Hippocampal formation (tissue), 2 donors: ENCODE measurements around the gene CCSER1.

ENCODE experiments used
- DNase-seq, 2 donors: peaks; one replicate each; lab custom pipeline; 2025; lab: John Stamatoyannopoulos, UW

CCSER1 gene

DNA sequence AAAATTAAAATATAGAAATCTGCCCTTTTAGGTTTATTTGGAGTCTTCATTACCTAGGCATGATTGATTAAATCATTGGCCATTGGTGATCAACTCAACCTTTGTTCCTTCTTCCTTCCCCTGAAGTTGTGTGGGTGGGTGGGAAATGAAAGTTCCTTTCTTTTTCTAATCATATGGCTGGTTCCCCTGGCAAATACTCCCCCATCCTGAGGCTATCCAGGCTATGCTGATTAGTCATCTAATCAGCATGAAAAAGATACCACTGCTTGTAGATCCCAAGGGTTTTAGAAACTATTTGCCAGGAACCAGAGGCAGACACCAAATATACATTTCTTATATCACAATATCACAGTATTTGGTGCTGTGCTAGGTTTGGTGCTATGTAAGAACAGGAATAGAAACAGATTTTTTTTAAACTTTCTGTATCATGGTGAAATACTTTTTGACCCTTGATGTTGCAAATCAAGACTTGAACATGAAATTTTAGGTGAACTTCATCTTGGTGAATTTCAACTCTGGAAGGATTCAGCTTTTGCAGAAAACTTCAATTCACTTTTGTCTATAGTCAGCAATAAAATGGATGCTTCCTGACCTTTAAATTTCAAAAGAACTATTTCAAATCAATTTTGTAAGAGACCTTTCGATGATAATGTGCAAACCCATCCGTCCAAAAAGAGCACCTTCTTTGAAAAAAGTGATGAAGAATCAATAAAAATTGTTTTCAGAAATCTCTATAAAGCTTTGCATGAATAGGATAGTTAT is 71.1 kb downstream of the CCSER1 start:
- DNase-seq: no peak

DNA sequence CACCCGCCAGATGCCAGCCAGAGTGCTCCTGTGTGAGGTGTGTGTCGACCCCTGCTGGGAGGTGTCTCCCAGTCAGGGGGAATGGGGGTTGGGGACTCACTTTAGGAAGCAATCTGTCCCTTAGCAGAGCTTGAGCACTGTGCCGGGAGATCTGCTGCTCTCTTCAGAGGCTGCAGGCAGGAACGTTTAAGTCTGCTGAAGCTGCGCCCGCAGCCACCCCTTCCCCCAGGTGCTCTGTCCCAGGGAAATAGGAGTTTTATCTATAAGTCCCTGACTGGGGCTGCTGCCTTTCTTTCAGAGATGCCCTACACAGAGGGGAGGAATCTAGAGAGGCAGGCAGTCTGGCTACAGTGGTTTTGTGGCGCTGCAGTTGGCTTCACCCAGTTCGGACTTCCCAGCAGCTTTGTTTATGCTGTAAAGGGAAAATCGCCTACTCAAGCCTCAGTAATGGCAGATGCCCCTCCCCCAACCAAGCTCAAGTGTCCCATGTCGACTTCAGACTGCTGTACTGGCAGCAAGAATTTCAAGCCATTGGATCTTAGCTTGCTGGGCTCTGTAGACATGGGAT is 80.8 kb downstream of the CCSER1 start:
- DNase-seq: no peak

DNA sequence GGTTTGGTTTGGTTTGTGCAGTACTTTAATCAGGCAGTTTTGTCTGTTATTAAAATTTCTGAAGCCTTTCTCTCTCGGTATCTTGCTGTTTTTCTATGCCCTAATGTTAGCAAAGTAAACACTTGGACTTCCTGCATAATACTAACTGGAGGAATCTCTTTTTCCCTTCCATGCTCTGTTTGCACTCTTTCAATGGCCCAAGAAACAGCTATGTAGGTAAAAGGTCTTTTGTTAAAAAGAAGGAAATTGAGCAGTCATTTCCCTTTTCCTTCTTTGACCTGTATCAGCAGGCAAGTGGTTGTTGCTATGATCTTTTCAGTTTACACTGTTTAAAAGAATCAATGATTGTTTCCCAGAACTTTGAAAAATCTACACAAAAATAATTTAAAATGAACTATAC is 82.7 kb downstream of the CCSER1 start:
- no peak for DNase-seq

DNA sequence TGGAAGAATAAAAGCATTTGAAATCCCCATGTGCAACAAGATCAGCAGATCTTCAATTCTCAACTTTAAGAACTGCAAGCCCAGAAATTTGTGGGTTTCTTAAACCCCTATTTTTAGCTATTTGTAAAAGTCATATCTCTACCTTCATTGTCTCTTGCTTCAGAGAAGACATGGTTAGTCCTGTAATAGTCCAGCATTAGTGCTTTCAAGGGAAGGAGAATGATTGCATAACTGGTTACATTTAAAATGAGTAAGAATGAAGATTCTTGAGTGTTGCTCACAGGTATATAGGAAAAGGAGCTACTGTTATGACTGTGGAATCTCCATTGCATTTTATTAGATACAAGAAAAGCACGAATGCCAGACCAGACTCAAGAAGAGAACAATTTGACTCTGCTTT is 84.0 kb downstream of the CCSER1 start:
- no peak for DNase-seq

DNA sequence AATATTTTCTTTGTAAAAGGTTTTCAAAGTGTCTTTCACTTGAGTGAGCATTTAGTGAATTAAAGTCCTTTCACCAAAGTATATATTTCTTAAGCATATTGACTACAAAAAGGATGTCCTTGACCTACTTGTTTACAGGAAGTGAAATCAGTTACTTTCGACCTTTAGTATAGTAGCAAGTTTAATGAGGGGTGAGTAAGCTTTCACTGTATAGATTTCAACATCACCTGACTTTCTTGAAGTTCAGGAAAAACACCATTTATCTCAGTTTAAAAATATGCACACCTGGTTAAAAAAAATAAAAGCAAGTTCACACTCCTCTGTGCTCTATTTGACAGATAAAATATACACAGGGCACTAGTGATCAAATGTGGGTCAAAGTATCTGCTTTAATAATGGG is 88.1 kb downstream of the CCSER1 start:
- DNase-seq: no peak

DNA sequence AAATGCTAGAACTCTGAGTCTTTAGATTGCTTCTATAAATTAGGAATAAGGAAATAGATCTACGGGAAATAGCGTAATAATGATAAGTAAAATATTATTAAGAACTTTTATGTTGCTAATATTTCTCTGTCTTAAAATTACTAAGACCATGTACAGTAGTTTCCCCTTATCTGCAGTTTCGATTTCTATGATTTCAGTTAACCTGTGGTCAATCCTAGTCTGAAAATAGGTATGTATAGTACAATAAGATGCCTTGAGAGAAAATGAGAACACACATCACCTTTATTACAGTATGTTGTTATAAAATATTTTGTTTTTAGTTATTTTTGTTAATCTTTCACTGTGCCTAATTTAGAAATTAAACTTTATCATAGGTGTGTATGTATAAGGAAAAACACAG is 92.6 kb downstream of the CCSER1 start:
- DNase-seq: no peak

DNA sequence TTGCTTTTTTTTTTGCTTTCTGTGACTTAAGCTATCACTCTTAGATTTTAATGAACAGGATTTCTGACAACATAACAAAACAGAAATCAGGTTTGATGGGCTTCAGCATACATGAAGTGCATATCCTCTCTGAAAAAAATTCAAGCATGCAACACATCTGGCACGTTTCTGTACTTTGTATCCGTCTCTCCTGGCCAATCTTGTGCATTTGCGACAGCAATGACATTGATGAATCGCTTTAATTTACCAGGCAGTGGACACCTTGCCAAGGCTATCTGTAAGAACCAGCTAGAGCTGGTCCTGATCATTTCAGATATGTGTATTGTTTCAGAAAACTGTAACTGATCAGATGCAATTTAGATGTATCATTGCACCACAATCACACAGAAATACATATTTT is 93.3 kb downstream of the CCSER1 start:
- DNase-seq: no peak

DNA sequence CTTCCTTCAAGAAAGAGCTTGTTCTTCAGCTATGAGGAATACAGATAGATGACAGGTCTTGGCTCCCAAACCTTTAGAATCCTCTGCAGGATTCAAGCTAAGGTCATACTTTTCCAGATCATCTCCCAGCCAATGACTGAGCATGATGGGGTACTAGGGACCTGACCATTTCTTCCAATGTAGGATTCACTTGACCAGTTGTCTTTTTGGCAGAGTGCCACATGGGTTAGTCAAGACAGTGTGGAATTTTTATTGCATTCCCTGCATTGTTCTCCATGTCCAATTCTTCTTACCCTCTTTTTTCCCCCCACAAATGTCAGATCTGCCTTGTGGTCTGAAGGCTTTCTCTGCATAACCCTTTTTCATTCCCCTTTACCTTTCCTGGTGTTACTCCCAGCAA is 99.5 kb downstream of the CCSER1 start:
- no peak for DNase-seq

DNA sequence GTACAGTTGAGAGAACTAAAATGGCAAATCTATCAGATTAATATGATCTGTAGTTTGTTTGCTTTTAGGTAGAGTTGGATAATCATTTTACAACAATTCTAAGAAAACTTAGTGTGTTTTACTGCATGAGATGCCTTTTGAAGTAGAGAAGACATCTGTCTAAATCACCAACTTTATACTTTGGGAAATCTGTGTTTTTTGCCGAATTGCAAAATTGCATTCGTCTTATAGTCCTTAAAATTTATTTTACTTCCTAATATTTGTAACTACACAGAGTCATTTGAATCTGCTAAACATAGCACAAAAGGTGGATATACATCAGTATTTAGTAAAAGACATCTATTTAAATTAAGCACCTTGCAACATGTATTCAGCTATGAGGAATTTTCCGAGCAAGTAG is 100.0 kb downstream of the CCSER1 start:
- DNase-seq: no peak

DNA sequence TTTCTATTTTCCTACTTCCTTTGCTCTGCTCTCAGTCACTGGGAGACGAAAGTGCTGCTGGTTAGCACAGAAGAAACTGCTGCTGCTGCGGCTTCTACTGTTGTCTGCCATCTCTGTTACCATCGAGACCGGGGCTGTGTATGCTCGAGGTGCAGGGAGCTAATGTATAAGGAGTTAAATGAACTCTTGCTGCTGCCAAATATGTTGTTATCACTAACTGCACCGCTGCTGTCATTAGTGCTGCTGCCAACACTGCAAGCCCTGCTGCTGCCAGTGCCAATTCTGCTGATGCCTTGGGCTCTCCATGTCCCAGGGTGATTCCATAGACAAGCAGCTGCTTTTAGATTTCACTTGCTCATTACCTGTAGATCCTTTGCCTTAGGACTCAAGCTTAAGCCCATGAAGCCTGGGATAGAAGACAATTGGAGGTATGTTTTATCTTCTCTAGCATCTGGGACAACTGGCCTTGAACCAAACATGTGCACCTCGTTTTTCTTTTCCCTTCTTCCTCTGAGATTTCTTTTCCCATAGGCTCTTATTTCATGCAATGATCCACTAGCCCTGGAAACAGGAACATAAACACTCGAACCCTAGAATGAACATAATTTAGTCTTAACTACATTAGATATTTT is 107.8 kb downstream of the CCSER1 start:
- DNase-seq: no peak

DNA sequence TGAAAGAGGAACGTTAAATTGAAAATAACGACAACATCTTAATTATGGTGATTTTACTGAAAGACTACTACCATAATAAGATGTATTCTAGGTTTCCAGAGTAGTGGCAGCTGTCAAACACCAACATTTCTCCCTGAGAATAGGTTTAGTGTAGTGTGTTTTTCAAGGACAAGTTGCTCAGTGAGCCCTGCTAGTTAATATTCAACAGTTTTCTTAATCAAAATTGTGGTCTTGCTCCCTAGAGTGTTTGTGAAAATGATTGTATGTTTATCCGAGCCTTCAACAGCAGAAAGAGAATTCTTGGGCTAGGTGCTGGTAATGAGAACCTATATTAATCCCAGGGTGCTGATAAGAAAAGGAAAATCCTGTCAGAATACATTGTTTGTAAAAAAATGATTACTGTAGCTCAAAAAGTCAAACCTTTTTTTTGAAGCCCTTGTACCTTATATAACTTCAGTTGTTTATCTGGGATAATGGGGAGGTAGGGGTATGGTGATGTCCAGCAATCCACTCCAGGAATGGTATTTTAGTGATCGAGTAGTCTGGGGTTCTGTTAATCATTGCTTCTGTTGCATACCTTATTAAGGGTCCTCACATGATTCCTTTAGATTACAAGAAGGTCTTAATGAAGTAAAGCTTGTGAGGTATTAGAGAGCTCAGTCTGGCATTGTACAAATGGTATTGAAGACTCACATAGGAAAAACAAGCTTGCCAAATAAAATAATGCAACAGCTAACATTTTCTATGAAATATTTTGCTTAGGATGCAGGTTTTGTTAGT is 110.7 kb downstream of the CCSER1 start:
- DNase-seq: no peak

DNA sequence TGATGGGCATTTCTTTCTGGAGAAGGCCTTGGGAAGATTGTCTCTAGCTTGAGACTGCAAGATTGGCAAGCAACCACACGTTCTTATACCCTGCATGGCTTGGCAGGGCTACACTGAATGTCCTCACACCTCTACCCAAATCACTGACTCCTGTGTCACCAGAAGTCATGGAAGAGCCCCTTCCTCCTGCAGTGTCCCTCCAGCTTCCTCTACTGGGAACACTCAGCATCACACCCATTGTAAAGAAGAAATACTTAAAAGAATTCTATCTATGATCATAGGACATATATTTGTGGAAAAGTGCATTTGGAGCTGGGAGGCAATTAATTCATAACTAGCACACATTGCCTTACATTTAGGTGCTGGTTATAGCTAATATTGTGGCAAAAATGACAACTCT is 113.1 kb downstream of the CCSER1 start:
- DNase-seq: no peak

DNA sequence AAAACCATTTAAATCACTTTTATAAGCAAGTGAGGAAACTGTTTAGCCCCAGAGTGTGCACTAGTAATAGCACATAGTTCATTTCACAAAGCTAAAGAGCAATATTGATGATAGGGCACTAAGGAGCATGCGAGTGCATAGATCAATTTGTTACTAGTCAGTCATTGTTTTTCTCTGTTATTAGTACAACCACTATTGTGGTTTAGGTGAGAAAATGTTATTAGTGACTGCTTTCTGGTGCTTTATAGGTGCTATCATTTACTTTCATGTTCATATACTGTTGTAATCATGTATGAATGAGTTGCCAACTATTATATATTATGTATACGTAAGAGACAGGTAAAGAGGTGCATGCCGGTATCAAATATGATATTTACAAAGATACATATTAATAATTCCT is 113.8 kb downstream of the CCSER1 start:
- DNase-seq: no peak

DNA sequence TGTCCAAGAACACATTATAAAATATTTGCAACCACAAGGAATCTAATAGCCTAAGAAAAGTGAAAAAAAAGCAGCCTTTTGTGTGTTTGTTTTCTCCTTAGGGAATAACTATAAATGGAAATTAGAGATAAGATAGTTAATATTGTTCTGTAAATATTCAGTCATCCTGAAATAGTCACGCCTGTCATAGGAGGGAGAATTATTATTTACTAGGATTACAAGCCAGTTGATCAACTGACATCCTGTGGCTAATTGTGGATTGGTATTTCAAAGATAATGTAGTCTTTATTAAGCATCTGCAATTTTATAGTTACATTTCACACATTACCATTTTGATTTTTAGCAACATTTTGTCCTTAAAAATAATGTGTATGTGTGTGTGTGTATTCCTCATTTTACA is 118.6 kb downstream of the CCSER1 start:
- DNase-seq: no peak

DNA sequence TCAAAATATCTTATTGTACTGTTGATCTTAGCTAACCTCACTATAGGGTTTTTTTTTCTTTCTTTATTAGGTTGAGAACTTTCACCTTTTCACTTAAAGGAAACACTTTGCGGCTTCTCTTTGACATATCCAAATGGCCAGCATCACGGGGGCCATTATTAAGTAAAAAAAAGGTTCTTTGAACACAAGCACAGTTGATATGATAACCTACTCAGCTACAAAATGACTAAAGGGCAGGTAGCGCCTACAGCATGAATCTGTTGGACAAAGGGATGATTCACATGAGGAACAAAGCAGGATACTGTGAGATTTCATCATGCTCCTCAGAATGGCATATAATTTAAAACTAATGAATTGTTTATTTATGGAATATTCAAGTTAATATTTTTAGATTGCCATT is 119.6 kb downstream of the CCSER1 start:
- no peak for DNase-seq

DNA sequence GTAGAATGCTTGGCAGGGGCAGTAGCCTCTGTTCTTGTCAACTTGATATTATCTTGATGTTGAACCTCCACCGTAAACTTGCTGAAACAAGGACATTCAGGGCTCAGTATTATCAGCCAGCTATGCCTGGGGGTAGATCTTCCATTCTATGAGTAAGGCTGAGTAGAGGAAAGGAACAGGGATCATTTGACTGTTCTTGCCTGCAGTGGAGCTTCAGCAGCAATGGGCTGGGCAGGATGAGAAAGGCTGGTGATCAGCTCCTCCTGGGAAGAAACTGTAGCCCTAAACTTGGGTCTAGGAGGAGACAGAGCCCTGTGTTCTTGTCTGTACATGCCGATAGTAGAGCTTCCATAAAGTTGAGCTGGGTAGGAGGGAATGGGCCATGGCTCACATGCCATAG is 127.2 kb downstream of the CCSER1 start:
- DNase-seq: no peak

DNA sequence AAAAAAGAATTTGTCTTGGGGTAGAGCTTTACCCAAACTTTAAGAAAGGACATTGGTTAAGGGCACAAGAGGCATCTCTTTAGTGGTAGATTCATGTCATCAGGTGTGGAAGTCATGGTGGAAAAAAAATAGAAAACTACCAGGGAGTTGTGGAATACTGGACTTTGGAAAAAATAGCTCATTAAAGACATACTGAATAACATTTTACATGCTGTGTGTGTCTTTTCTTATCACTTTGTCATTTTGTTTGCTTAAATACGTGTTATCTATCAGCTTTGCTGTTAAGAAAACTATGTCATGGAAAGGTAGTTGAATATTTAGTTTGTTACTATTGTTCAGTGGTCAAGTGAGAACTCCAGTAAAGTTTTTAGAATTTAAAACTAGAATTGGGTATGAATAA is 147.0 kb downstream of the CCSER1 start:
- DNase-seq: no peak

DNA sequence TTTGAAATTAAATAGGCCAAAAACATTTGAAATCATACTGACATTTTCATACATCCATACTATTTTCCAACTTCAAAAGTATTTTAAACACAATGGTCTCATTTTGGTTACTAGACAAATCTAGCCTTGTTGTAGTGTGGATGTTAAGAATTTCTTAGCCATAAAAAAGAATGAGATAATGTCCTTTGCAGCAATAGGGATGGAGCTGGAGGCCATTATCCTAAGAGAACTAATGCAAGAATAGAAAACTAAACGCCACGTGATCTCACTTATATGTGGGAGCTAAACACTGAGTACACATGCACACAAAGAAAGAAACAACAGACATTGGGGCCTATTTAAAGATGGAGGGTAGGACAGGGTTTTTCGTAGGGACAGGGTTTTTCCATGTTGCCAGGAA is 153.8 kb downstream of the CCSER1 start:
- no peak for DNase-seq

DNA sequence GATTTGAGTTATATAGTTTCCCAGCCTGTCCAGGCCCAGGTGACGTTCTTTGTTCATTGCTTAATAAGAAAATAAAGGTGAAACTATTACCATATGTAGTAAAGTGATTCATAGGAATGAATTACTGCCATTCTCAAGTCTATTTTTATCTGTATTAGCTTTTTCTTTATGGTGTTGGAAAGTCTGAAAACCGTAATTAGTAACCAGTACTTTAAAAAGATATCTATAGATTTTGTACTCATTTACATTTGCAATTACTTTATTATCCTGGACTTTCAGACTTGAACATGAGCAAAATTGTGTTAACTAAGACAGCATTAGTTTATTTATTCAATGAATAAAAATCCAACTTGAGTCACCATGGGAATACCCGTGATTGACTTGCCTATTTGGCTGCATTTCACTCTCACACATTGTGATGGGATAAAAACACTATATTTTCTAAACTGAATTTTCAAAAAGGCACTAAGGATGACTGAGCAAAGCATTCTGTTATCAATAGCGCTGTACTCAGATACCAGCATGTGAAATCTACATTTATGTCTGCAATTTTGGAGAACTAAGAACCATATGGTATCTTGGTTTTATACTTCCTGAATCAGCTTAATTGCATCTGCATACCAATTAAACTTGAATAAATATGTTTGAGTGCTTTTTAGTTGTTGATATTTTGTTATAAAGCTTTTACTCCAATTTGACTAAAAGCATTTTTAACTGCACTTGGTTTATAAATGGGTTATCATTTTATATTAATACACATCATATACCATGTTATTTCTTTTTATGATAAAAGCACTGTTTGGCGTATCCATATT is 154.6 kb downstream of the CCSER1 start:
- peak in 1 of 2 donors; percentile 11 for DNase-seq

DNA sequence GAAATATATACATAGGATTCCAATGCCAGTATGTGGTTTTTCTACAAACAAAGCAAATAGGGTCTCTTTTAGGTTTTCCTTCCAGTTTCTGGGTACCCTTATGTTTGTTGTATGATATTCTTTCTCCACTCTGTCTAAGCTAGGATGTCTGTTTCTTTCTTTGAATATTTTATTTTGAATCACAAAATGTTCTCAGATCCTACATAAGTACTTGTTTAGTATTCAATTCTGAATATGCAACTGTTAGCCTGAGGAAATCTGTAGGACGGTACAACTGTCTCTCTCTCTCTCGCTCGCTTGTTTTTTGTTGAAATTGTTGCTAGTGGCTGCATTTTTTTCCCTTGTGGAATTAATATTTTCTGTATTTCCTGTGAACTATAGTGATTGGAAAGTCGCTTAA is 163.2 kb downstream of the CCSER1 start:
- DNase-seq: no peak

DNA sequence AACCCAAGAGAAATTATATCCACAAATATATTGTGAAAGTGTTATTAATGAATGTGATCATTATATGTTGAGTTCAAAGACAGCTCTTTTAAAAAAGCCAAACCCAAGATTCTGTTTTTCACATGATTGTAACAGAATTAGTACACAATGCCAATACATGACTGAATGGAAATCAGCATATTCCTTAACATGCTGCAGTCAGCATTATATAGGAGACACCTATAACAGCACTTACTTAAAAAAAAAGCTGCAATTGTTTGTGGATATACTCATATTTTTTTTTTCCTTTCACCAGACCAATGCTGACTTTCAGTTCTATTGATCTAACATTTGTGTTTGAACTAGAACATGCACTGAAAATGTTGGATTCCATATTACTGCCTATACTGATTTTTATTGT is 165.2 kb downstream of the CCSER1 start:
- no peak for DNase-seq

DNA sequence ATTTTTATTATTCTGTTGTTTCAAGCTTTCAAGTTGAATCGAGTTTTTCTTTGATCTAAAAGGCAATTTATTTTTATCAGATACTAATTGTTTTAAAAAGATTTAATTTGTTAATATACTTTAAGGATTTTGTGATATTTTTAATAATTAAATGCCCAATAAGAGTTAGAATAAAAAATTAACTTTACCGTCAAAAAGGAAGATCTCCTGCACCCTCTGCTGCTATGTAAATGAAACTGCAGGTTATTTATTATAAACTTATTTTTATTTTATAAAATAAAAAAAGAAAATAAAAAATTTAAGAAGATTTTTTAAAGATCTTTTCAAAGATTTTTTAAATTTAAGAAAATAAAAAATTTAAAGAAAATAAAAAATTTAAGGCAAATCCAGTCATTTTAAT is 166.1 kb downstream of the CCSER1 start:
- DNase-seq: no peak
